PC-3 (cell line): ENCODE data around the gene DNAH10.

Experiments used
- EZH2 ChIP-seq: fragments of 300-600 bp; sonication (generic); IDR thresholded peaks from one replicate; pipeline ENCODE4 v1.6.1; 2017; ENCODE audit warnings: antibody characterized with exemption, mild to moderate bottlenecking, low read length; ENCODE audit not compliant: unreplicated experiment
- EZH2phosphoT487 ChIP-seq: fragments of 300-600 bp; sonication (generic); IDR thresholded peaks from 2 replicates; pipeline ENCODE4 v1.6.1; 2018; ENCODE audit warnings: mild to moderate bottlenecking, antibody characterized with exemption, low read length, borderline replicate concordance
- TF ChIP-seq, protein P1 (sequence below): fragments of 300-600 bp; sonication (generic); conservative IDR thresholded peaks from 2 replicates; pipeline ENCODE4 v1.5.1; 2017; ENCODE audit warnings: antibody characterized with exemption, low read depth, mild to moderate bottlenecking, low read length

DNA sequence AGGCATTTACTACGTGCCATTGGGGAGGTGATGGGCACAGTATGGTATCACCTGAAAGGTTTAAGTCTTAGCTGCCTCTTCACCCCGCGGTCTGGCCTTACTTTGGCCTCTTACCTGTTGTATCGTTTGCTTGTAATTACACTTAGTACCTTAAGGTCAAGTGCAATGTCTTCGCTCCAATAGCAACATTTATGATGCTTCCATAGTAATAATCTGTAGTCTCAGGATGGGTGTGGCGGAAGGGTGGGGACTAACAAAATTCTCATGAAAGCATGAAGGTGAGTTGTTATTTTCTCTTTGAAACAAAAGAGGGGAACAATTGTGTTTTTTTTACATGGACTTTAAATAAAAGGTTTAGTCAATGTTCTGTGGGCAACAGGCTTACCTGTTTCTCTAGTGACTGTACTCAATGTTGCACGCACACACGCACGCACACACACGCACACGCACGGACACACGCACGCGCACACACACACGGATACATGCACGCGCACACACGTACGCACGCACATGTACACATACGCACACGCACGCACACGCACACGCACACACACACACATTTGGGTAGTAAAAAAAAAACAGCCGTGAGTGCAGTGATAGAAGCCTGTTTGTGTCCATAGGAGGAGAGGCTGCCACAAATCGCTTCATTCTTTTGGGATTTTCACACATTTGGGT lies 91.4 kb downstream of the DNAH10 start:
- TF ChIP-seq EZH2phosphoT487 (no peak), EZH2 (no peak)
- TF ChIP-seq, protein P1, sequence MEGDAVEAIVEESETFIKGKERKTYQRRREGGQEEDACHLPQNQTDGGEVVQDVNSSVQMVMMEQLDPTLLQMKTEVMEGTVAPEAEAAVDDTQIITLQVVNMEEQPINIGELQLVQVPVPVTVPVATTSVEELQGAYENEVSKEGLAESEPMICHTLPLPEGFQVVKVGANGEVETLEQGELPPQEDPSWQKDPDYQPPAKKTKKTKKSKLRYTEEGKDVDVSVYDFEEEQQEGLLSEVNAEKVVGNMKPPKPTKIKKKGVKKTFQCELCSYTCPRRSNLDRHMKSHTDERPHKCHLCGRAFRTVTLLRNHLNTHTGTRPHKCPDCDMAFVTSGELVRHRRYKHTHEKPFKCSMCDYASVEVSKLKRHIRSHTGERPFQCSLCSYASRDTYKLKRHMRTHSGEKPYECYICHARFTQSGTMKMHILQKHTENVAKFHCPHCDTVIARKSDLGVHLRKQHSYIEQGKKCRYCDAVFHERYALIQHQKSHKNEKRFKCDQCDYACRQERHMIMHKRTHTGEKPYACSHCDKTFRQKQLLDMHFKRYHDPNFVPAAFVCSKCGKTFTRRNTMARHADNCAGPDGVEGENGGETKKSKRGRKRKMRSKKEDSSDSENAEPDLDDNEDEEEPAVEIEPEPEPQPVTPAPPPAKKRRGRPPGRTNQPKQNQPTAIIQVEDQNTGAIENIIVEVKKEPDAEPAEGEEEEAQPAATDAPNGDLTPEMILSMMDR: no peak
